Astrocyte (in vitro differentiated cells and primary cell): Measurements from ENCODE around the gene CYTH4.

Experiments used
- EZH2 ChIP-seq: IDR thresholded peaks from 2 replicates; pipeline ENCODE4 v1.6.1; 2012; ENCODE audit warnings: mild to moderate bottlenecking, low read length, inconsistent platforms; ENCODE audit not compliant: insufficient read depth
- TF ChIP-seq, protein P1 (sequence below): IDR thresholded peaks from 2 replicates; pipeline ENCODE4 v1.5.1; 2011; ENCODE audit warnings: low read depth, mild to moderate bottlenecking, inconsistent platforms, low read length, moderate library complexity; ENCODE audit not compliant: insufficient read depth

GRCh38 chr22:37314315-37315074 lies 32.2 kb downstream of the CYTH4 start:
- TF ChIP-seq, protein P1, sequence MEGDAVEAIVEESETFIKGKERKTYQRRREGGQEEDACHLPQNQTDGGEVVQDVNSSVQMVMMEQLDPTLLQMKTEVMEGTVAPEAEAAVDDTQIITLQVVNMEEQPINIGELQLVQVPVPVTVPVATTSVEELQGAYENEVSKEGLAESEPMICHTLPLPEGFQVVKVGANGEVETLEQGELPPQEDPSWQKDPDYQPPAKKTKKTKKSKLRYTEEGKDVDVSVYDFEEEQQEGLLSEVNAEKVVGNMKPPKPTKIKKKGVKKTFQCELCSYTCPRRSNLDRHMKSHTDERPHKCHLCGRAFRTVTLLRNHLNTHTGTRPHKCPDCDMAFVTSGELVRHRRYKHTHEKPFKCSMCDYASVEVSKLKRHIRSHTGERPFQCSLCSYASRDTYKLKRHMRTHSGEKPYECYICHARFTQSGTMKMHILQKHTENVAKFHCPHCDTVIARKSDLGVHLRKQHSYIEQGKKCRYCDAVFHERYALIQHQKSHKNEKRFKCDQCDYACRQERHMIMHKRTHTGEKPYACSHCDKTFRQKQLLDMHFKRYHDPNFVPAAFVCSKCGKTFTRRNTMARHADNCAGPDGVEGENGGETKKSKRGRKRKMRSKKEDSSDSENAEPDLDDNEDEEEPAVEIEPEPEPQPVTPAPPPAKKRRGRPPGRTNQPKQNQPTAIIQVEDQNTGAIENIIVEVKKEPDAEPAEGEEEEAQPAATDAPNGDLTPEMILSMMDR, result no peak
- no peak for TF ChIP-seq EZH2
